ENCODE results near the gene DZIP3.

DNA sequence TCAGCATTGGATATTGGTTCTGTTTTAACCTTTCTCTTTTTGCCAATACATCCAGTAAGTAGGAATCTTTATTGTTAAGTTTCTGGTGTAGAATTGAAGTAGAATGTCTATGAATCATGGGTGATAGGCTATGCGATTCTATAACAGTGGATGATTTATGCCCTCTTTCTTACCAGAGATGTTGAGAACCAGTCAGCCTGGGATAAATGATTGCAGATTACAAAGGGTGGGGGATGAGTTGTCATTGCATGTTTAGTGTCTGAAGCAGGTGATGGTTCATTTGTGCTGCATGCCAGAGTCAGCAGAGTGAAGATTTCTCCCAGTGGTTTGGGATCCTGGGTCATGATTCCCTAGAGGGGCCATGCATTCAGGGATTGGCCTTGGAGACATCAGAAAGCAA is 153.4 kb downstream of the DZIP3 start:
- TF ChIP-seq, protein P1, sequence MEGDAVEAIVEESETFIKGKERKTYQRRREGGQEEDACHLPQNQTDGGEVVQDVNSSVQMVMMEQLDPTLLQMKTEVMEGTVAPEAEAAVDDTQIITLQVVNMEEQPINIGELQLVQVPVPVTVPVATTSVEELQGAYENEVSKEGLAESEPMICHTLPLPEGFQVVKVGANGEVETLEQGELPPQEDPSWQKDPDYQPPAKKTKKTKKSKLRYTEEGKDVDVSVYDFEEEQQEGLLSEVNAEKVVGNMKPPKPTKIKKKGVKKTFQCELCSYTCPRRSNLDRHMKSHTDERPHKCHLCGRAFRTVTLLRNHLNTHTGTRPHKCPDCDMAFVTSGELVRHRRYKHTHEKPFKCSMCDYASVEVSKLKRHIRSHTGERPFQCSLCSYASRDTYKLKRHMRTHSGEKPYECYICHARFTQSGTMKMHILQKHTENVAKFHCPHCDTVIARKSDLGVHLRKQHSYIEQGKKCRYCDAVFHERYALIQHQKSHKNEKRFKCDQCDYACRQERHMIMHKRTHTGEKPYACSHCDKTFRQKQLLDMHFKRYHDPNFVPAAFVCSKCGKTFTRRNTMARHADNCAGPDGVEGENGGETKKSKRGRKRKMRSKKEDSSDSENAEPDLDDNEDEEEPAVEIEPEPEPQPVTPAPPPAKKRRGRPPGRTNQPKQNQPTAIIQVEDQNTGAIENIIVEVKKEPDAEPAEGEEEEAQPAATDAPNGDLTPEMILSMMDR (IDR thresholded peaks at IDR 0.05) = no peak
- TF ChIP-seq POLR2A (IDR thresholded peaks at IDR 0.05) = no peak

Measured in lower leg skin (tissue), 3 donors.